GM23248 (cell line): ENCODE results near the gene EFHD1. TPM values are rescaled to one million over a fixed set of nuclear protein-coding genes. Genes with fewer than 3 reads are reported as not detected.
"Not testable (repeated sequence)": the region's sequence is repeated elsewhere in the genome, so short reads cannot be mapped to it uniquely, and the experiment has no call there.

ENCODE experiments used
- DNase-seq: peaks from one replicate; pipeline ENCODE4 v3.0.0-alpha.2; 2015
- H2AFZ ChIP-seq: fragments of 200-600 bp; sonication (generic); 2 replicates; pipeline ENCODE4 v1.6.1; 2016; ENCODE audit warnings: antibody characterized with exemption
- H3F3A ChIP-seq: fragments of 200-600 bp; sonication (generic); 2 replicates; pipeline ENCODE4 v1.6.1; 2016; ENCODE audit warnings: mild to moderate bottlenecking, antibody characterized with exemption, mixed run types; ENCODE audit not compliant: insufficient read depth
- H3K27ac ChIP-seq: fragments of 200-600 bp; sonication (generic); 2 replicates; pipeline ENCODE4 v1.5.1; 2016; ENCODE audit warnings: mild to moderate bottlenecking
- H3K27me3 ChIP-seq: fragments of 200-600 bp; sonication (generic); replicated peaks from 2 replicates; pipeline ENCODE4 v1.6.1; 2016; ENCODE audit warnings: mild to moderate bottlenecking; ENCODE audit not compliant: insufficient read depth
- H3K36me3 ChIP-seq: fragments of 200-600 bp; sonication (generic); 2 replicates; pipeline ENCODE4 v1.6.1; 2016; ENCODE audit warnings: low read depth, mild to moderate bottlenecking
- H3K4me1 ChIP-seq: fragments of 200-600 bp; sonication (generic); 2 replicates; pipeline ENCODE4 v1.6.1; 2016; ENCODE audit warnings: mild to moderate bottlenecking; ENCODE audit not compliant: insufficient read depth
- H3K4me2 ChIP-seq: fragments of 200-600 bp; sonication (generic); one replicate; pipeline ENCODE4 v1.6.1; 2016; ENCODE audit warnings: mild to moderate bottlenecking; ENCODE audit not compliant: unreplicated experiment
- H3K4me3 ChIP-seq: fragments of 200-600 bp; sonication (generic); 2 replicates; pipeline ENCODE4 v1.5.1; 2016; ENCODE audit warnings: mild to moderate bottlenecking
- H3K79me2 ChIP-seq: fragments of 200-600 bp; sonication (generic); 2 replicates; pipeline ENCODE4 v1.6.1; 2016; ENCODE audit warnings: mild to moderate bottlenecking; ENCODE audit not compliant: insufficient read depth
- H3K9ac ChIP-seq: fragments of 200-600 bp; sonication (generic); 2 replicates; pipeline ENCODE4 v1.6.1; 2016; ENCODE audit warnings: mild to moderate bottlenecking
- H3K9me2 ChIP-seq: fragments of 200-600 bp; sonication (generic); 2 replicates; pipeline ENCODE4 v1.6.1; 2016; ENCODE audit warnings: mixed run types, mild to moderate bottlenecking, moderate library complexity; ENCODE audit not compliant: insufficient read depth
- H3K9me3 ChIP-seq: fragments of 200-600 bp; sonication (generic); one replicate; pipeline ENCODE4 v1.6.1; 2017; ENCODE audit warnings: low read depth
- H4K20me1 ChIP-seq: fragments of 200-600 bp; sonication (generic); 2 replicates; pipeline ENCODE4 v1.6.0; 2016; ENCODE audit not compliant: insufficient read depth
- EZH2 ChIP-seq: fragments of 200-600 bp; sonication (generic); IDR thresholded peaks from 2 replicates; pipeline ENCODE4 v1.6.1; 2018; ENCODE audit warnings: antibody characterized with exemption, mild to moderate bottlenecking; ENCODE audit not compliant: insufficient read depth, poor library complexity, severe bottlenecking
- EZH2phosphoT487 ChIP-seq: fragments of 200-600 bp; sonication (generic); IDR thresholded peaks from 2 replicates; pipeline ENCODE4 v1.6.1; 2018; ENCODE audit warnings: antibody characterized with exemption, moderate library complexity, mild to moderate bottlenecking, low read depth; ENCODE audit not compliant: insufficient read depth
- WGBS, 2 experiments: methylation state at CpG; one replicate each; pipeline ENCODE4 v1.1.6; 2015 to 2017; ENCODE audit warnings: low lambda C conversion rate in 2 of 2, low coverage in 1 of 2; ENCODE audit errors: missing lambda C conversion rate in 2 of 2; 5-methylcytosine and 5-hydroxymethylcytosine counted together
- in situ Hi-C: fragments of 300-500 bp; cut with MboI; formaldehyde crosslinking; loops from 2 replicates; pipeline ENCODE4 v1.15.0; 2020
- polyA plus RNA-seq: library from polyadenylated mRNA; unstranded; fragments of >200 nt; fragmentation: Nextera tagmentation; extraction: Ambion mirVana; gene quantifications from 2 replicates; pipeline ENCODE4 v1.2.1, GENCODE V29; 2016
- total RNA-seq: library from RNA; depleted of rRNA; stranded (reverse); fragments of >200 nt; shearing (Covaris generic); gene quantifications from 2 replicates; pipeline ENCODE4 v1.2.3, GENCODE V29; 2014

EFHD1 gene
- total and polyA plus RNA-seq, 2 experiments from 2014 or later, result not detected

DNA sequence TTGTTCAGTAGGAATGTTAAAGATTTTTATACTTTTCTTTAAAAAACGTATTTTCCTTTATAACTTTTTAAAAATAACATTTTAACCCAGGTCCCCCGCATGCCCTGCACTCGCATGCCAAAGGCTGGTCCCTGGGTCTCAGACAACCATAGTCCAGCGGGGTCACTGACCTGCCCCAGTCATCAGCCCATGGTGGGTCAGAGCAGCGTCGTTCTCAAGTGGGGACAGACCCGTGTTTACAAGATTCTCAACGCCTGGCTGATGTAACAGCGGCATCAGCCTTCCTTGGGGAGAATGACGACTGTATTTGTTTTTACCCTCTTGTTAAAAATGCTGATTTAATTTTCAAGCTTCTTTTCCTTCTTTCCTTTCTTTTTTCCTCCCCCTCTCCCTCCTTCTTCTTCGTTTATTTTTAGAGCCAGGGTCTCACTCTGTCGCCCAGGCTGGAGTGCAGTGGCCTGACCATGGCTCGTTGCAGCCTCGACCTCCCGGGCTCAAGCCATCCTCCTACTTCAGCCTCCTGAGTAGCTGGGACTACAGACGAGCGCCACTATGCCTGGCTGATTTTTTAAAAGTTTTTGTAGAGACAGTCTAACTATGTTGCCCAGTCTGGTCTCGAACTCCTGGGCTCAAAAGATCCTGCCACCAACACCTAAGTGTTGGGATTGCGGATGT, 1.0 kb upstream of the EFHD1 start:
- Histone ChIP-seq H3K27me3 (peaks cover 68% of the 10 kb centered on the region), H3K4me3 (peak overlapping the region; percentile 64), H3K79me2 (no peaks in the 10 kb centered on the region), H2AFZ (peak overlapping the region; percentile 67; the same call in 1 of the 2 replicates), H3K9me2 (no peaks in the 10 kb centered on the region), H3K4me1 (no peaks in the 10 kb centered on the region), H3K27ac (no peak overlapping the region), H4K20me1 (no peaks in the 10 kb centered on the region), H3K36me3 (no peaks in the 10 kb centered on the region), H3F3A (no peaks in the 10 kb centered on the region), H3K4me2 (no peak overlapping the region), H3K9ac (no peak overlapping the region), H3K9me3 (no peaks in the 10 kb centered on the region)
- in situ Hi-C loops, result no loop called here
- DNase-seq, result no peak
- 35 to 37% methylated on average over 19 of the region's 19 CpGs for WGBS, 2 experiments
- TF ChIP-seq EZH2phosphoT487 (no peak), EZH2 (peak; percentile 79)

DNA sequence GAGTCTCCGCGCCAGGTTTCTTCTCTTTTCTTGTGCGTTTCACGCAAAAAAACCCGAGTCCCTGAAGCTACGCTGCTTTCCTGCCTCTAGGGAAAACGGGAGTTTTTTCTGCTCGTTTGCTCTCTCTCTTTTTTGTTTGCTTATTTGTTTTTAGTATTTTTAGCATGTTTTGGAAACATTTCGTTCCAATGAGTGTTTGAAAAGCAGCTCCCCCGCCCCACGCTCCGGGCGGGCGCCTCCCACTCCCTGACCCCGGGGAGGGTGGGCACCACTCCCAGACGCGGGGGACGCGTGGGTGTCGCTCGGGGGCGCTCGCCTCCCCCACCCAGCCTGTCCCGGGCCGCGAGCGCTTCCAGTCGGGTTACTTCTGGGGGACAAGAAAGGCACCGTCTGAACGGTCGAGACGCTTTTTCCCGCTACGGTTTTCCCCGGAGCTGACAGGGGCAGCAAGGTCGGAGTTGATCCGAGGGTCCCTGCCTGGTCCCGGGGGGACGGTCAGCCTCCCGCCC, 446 bp upstream of the EFHD1 start:
- in situ Hi-C loops, result no loop called here
- no peaks in the 10 kb centered on the region for H3K4me1 ChIP-seq
- peak overlapping the region; percentile 67 for H2AFZ ChIP-seq
- no peaks in the 10 kb centered on the region for H3K36me3 ChIP-seq
- no peaks in the 10 kb centered on the region for H3K79me2 ChIP-seq
- H4K20me1 ChIP-seq, result no peaks in the 10 kb centered on the region
- H3K27me3 ChIP-seq, result peaks cover 68% of the 10 kb centered on the region
- TF ChIP-seq EZH2phosphoT487 (peak; percentile 62; the same call in 1 of the 2 replicates), EZH2 (peak; percentile 94)
- H3K27ac ChIP-seq, result no peak overlapping the region
- DNase-seq, result peak; percentile 41
- no peaks in the 10 kb centered on the region for H3K9me2 ChIP-seq
- no peaks in the 10 kb centered on the region for H3F3A ChIP-seq
- H3K4me2 ChIP-seq, result peak overlapping the region; percentile 64
- peak overlapping the region; percentile 64 for H3K4me3 ChIP-seq
- no peaks in the 10 kb centered on the region for H3K9me3 ChIP-seq
- 3% methylated on average over 39 to 40 of the region's 40 CpGs for WGBS, 2 experiments
- H3K9ac ChIP-seq, result no peak overlapping the region

DNA sequence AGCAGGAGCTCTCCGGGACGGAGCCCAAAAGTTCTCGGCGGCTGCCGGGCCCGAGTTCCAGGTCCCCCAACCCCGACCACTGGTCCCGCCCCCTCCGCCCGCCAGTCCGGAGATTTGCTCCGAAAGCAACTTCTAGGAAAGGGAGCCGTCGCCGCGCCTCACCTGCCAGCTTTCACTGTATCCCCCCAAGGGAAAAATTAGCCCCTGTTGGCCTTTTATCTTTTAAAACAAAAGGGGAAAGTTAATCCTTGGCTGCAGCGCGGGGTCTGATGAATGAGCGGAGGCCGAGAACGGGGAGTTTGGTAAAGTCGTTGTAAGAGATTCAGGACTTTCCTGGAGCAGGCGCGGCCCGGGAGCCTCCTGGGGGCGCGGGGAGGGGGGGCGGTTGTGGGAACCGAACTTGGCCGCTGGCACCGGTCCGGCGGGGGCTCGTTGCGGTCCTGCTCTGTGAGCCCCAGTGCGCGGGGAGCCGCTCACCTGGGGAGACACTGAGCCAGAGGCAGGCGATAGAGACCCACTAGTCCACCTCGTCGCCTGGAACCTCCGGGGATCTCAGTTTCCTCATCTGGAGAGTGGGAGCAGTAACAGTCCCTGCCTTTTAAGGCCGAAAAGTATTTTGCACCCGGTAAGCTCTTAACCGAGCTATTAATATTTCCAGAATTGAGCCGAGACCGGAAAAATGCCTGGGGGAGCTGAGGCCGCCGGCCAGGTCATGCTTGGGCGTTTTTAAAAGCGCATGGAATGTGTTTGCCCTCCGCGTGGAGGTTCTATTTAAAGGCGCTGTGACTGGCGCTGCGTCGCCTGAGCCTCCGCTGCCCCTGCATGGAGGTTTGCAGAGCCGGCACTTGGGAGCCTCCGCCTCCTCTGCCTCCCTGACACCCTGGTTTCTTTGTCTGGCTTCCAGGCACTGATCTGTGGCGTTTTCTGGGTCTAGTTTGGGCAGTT, 1.1 kb downstream of the EFHD1 start:
- Histone ChIP-seq H3K9me2 (no peaks in the 10 kb centered on the region), H3K79me2 (no peaks in the 10 kb centered on the region), H3K36me3 (no peaks in the 10 kb centered on the region), H3K4me3 (no peak overlapping the region), H4K20me1 (no peaks in the 10 kb centered on the region), H3K27ac (no peak overlapping the region), H3F3A (no peaks in the 10 kb centered on the region), H2AFZ (no peak overlapping the region), H3K4me1 (no peaks in the 10 kb centered on the region), H3K9ac (no peak overlapping the region), H3K4me2 (no peak overlapping the region), H3K27me3 (peaks cover 71% of the 10 kb centered on the region), H3K9me3 (no peaks in the 10 kb centered on the region)
- DNase-seq, result no peak
- in situ Hi-C loops, result no loop called here
- WGBS, 2 experiments, result 39 to 56% methylated on average over 42 to 58 of the region's 61 CpGs
- TF ChIP-seq EZH2phosphoT487, result 0 out of 2 replicates have a peak, but pooled peaks have one; percentile 40
- no peak for TF ChIP-seq EZH2

DNA sequence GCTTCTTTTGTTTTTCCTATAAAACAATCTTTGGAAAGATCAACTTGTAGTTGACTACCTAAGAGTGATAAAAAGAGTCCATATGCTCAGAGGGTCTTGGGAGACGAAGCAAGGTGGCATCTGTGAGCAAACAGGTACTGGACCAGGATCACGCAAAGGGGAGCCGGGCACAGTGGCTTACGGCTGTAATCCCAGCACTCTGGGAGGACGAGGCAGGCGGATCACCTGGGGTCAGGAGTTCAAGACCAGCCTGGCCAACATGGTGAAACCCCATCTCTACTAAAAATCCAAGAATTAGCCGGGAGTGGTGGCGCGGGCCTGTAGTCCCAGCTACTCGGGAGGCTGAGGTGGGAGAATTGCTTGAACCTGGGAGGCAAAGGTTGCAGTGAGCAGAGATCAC, 2.0 kb downstream of the EFHD1 start:
- H3K27ac ChIP-seq, in situ Hi-C loops, H2AFZ ChIP-seq, H3K79me2 ChIP-seq, H3K9me3 ChIP-seq, H3K4me3 ChIP-seq, H3K36me3 ChIP-seq, H3K9me2 ChIP-seq, H3K4me1 ChIP-seq, H4K20me1 ChIP-seq, DNase-seq, H3K9ac ChIP-seq, H3F3A ChIP-seq, H3K4me2 ChIP-seq: not testable (repeated sequence)
- WGBS, 2 experiments, result 88 to 90% methylated on average over 9 to 10 of the region's 10 CpGs
- H3K27me3 ChIP-seq, result peaks cover 73% of the 10 kb centered on the region
